GM21447 (cell line): Measurements from ENCODE around the gene FBXW4.
A peak's percentile ranks its signal among the peaks of the same experiment; 100 is the strongest.

ENCODE experiments used
- ATAC-seq: cut with Tn5 transposase; IDR thresholded peaks from one replicate; pipeline ENCODE4 v1.9.1; 2021; ENCODE audit not compliant: unreplicated experiment

FBXW4 gene

DNA sequence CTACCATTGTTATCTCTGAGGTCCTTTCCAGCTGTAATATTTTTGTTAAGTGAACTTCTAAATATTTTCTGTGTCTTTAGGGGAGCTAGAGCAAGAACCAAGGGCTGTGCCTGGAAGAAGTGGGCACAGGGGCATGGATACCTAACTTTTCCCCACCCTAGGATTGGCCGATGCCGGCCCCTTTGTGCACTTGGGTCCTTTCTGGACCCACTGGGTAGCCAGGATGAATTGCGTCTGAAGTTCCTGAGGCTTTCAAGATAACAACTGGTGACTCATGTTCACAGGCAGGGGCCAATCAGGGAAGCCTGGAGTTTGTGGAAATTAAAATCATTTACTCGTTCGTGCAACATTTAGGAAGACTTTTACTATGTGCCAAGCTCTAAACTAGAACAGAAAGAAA is 106.1 kb downstream of the FBXW4 start:
- ATAC-seq, result no peak

DNA sequence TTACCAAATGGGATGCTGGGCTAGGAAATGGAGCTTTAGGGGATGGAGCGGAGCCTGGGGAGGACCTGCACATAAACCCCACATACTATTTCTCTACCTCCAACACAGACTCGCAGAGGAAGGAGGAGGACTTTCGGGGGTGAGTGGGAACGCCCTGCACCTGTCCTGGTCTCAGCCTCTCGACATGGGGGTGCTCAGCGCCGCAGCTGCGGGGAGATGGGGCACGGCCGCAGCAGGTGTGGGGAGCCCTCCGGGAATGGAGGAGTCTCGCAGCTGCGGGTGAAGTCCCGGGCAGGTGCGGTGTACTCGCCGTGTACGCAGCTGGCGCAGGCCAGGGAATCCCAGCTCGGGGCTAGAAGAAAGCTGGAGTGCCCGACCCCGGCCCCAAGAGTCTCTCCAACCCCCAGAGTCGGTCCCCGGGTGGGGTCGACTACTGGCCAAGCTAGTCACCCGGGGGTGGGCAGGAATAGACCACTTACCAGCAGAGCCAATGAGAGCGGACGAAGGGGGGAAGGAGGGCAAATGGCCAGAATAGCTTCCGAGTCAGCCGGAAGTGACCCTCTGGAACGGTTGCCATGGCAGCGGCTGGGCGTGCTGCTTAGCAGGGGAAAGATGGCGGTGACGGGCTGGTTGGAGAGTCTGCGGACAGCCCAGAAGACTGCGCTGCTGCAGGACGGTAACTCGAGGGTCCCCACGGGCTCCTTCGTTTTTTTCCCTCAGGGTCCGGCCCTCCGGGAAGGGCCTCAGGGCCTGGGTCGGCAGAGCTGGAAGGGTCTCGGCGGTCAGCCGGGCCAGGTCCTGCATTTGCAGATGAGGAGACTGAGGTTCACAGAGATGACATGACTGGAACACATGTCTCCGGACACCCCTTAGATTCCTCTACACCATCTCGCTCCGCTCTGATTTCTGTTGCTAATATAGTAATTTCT is 107.0 kb downstream of the FBXW4 start, which contains the start of the genes DPCD and POLL:
DPCD (plus strand) TSS at position 597 of the 929 bp plus-strand sequence; CDS start at position 613, 16 bp downstream.
POLL (minus strand) TSS at position 533 of the 929 bp plus-strand sequence. CDS start 897 bp downstream, outside the sequence.
- peak; percentile 98 for ATAC-seq

DNA sequence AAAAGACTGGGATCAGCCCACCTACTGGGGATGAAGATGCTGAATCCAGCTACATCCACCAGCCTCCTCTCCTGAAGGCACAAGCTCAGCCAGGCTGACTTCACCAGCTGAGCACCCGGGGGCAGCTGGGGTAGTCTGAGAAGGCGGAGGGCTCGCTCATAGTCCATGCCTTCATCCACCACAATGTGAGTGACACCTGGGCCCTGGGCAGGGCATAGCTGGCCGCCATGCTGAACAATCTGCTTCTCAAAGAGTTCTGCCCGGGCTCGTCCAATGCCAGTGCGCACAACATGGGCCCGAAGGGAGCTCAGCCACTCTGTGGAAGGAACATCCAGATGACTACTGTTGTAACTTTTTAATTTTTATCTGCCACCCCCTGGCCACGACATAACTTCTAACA is 109.1 kb downstream of the FBXW4 start:
- ATAC-seq, result no peak

DNA sequence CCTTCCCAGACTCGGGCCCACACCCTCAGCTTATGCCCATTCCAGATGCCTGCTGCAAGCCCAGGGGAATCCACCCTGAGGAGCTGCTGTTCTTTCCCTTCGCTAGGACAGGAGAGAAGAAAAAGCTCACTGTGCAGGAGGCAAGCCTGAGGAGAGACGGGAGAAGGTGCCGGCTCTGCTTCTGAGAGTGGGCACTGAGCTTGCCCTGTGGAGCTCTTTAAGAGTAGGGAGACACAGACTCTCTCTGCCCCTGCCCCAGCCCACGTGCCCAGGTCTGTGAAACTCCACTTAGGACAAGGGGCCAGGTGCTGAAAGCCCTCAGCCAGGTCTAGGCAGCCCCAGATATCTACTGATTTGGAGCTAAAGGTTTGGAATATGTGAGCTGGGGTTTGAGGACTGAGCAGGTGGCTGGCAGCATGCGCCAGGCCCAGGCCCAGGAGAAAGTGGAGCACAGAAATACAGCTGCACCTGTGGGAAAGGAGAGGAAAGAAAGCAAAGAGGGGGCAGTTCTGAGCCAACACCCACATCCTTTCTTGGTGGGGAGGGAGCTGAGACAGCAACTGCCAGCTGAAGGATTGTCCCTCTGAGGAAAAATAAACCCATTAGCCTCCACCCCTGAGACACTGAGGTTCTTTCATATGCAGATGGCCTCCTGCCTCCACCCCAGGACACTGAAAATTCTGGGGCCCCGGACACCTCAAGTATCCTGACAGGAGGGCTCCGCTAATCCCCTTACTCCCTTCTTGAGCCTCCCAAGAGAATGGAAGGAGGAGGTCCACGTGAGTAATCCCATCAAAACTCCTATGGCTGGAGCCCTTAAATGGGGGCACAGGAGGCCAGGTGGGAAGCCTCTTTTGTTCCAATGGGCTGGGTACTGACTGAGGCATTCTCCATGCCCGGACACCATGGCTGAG is 114.2 kb downstream of the FBXW4 start:
- no peak for ATAC-seq

DNA sequence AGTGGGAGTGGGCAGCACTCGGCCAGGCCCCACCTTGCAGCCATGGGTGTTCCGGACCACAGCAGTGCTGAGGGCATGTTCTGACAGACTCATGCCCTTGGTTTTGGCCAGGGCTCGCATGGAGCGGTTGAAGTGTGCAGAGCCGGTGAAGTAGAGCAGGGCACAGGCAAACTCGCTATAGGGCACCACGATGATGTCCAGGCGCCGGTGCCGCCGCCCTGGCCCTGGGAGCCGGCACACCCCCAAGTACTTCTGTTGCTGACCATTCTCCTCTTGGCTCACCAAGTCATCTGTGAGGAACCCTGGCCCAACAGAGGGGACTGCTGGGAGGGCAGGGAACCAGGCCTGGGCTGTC is 115.5 kb downstream of the FBXW4 start:
- no peak for ATAC-seq

DNA sequence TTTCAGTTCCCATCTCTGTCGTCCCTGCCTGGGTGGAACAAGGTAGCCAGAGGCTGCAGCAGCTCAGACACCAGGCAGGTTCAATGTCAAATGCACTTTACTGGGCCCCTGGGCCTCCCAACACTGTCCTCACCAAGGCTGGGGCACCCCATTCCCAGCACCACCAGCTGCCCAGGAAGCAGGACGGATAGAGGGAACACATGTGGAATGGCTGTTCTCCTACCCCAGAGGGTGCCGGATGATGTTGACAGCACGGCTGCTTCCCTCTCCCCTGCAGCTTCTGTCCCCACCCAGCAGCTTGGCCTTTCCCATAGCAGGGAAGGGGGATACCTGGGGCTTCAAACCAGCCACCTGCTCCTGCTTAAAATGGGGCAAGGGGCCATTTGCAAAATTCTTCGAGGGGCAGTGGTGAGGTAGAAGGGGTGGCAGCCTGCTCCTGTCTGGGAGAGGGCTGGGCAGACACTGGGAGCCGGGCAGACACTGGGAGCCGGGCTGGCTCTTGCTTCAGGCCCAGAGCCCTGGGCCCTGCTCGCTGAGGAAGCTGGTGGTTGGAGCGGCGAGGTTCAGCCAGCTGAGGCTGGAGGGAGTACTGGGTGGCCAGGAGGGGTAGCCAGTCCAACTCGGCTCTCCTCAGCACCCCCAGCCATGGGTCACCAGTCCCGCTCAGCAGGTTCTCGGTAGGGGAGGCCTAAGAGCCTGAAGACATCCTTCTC is 116.0 kb downstream of the FBXW4 start:
- no peak for ATAC-seq

DNA sequence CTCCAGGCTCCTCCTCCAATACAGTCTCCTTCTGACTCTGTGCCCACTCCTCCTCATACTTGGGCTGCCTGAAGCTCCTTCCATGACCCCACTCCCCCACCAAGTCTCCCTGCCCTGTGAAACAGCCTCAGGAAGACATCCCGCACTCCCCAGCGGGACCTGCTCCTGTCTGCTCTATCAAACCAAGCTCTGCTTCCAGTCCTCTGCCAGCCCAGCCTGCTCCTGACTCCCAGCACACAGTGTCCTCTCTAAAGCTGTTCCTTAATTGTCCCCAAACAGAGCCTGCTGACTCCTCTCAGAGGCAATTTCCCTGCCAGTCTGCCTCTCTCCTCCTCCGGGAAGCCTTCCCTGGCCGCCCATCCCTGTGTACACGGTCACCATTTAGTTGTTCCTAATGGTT is 116.8 kb downstream of the FBXW4 start:
- ATAC-seq, result no peak

DNA sequence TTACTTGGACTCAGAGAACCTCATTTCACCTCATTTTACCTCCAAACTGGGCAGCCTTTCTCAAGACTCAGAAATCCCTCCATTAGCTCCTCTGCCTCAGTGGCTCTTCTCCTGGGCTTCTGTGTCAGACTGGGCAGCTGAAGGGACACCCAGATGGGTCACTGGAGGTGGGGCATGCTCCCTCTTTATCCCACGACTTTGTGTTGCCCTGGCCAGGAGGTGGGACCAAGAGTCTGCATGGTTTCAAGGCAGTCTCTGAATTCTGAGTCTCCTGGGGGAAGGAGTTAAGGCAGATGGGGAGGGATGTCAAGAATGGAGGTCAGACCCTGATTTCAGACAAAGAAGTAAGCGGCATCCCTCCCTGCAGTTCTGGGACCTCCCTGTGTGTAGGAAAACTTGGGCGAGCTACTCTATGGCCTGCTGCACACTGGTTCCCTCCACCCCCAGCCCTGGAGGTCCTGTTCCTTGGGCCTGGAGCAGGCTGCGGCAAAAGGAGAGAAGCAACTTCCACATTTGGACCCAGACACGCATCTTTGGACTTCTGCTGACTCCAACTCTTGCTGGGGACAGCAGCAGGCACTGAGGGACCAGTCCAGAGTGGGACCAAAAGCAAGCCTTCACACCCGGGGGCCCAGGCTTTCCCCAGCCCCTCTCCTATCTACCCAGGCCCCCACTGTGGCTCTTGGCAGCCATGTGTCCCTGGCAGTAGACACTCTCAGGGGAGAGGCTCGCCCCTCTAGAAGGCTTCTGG is 117.7 kb downstream of the FBXW4 start:
- no peak for ATAC-seq

DNA sequence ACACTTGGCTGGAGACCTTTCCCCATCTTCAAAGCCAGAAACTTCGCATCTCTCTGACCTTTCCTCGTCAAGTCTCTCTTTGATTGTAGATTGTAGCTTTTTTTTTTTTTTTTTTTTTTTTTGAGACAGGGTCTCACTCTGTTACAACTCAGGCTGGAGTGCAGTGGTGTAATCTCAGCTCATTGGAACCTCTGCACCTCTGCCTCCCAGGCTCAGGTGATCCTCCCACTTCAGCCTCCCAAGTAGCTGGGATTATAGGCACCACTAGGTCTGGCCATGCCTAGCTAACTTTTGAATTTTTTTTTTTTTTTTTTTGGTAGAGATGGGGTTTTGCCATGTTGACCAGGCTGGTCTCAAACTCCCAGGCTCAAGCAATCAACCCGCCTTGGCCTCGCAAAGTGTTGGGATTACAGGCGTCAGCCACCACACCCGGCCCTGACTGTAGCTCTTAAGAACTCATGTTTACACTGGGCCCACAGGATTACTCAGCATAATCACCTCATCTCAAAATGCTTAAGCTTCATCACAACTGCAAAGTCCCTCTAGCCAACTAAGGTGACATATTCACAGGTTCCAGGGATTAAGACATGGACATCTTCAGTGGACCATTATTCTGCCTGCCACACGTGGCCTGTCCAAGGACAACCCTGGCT is 118.6 kb downstream of the FBXW4 start:
- ATAC-seq, result no peak

DNA sequence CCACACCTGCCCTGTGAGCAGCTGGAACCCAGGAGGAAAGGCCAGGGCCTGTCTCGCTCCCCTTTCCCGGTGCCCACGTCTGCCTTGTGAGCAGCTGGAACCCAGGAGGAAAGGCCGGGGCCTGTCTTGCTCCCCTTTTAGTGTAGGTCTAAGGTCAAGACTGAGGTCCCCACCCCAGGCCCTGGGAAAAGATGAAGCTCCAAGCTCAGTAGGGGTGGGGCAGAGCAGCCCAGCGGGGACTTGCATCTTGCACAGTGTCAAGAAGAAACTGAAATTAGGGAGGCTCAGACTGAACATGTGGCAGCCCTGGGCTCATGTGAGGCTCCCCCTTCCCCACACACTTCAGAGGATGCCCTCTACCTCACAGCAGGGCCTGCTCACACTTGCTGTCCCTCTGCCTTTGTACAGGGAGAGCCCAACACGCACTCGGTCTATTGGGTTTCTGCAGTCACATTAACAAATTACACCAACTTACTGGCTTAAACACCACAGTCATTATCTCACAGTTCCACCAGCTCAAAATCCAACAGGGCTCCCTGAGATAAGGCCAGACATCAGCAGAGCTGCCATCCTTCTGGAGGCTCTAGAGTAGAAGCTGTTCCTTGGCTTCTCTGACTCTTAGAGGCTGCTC is 119.3 kb downstream of the FBXW4 start:
- ATAC-seq, result no peak

DNA sequence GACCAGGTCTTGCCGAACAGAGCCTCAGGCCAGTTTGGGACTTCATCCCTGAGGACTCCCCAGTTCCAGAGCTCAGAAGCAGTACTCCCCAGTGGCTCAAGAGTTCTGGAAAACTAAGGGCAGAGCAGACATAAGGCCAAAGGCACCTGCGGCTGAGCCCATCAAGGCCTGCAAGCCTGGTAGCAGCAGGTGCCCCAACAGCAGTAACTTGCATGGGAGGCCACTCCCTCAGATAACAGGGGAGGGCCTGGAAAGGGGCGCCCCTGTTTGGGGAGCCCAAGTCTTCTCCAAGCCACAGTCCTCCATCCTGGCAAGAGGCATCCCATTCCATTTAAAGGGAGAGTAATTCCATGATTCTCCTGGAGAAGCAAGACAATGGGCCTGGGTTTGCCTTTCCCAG is 119.9 kb downstream of the FBXW4 start:
- no peak for ATAC-seq

DNA sequence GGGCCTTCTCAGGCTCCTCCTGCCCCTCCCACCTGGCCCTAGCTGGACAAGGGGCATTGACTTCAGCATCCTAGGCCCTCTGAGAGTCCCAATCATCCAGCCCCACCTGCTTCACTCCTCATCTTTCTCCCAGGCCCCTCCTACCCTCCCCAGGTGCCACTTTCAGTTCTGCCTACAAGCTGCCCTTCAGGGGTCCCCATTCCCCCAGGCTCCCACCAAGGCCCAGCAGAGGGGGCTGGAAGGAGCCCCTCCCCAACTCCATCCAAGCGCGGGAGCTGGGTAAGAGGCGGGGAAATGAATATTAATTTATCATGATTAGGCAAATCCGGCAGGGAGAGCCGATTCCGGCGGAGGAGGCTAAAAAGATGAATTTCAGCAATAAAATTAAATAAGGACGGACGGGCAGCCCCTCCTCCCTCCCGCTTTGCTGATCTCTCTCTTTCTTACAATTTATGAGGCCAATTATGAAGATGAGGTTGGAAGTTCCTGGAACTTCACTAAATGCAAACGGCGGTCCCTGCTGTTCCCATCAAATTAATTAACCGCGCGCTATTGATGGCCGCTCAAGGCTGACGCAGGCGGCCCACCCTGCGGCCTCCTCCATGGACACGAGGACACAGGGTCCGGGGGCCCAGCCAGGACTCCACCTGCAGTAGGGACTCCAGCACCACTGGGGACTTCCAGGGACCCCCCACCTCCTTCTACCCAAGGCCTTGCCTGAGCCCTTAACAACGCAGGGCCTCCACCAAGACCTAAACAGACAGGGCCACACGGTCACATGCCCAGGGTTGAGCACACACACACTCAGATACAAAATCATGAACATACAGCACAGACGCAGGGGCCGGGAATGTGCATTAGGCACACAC is 120.9 kb downstream of the FBXW4 start:
- no peak for ATAC-seq

DNA sequence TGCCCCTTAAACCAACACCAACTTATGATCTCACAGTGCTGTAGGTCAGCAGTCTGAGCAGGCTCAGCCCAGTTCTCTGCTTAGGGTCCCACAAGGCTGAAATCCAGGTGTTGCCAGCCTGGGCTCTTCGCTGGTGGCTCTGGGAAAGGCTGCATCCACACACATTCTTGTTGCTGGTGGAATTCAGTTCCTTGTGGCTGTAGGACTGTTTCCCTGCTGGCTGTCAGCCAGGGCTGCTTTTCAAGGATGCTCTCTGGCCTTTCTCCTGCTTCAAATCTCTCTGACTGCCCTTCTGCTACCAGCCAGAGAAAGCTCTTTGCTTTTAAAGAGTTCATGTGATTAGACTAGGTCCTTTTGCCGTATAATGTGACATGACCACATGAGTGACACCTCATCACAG is 122.2 kb downstream of the FBXW4 start:
- ATAC-seq, result no peak

DNA sequence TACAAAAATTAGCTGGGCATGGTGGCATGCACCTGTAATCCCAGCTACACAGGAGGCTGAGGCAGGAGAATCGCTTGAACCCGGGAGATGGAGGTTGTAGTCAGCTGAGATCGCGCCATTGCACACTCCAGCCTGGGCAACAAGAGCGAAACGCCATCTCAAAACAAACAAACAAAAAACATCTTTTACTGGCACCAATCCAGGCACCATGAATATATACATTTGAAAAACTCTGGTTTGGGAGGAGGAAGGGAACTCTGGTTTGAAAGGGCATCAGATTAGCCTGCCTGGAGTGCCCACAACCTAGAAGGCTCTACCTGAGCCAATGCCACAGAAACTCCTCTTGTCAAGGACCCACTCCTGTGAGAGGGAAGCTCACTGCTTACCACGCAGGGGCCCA is 122.8 kb downstream of the FBXW4 start:
- no peak for ATAC-seq

DNA sequence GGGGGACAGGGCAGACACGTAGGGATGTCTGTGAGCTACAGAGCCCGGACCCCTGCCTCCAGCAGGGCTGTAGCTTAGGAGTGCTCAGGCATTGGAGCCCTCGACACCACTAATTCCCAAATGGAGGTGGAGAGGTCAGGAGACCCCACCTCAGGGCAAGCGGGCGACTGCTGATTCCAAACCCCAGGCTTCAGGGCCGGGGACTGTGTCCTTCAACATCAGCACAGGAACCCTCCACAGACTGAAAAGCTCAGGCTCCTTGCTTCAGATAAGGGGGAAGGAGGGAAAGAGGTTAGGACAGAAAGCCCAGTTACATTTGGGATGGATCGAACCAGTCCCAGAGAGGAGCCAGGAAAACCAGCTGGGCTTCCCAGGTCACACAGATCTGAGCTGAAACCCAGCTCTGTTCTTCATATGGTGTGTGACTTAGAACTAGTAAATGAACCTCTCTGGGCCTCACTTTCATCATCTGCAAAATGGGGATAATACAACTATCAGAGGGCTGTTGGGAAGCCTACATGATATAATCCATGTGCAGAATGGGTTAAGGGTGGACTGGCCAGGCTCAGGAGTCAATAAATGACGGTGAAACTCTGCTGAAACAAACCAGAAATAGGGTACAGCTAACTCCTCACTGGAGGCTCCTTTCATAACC is 123.6 kb downstream of the FBXW4 start:
- no peak for ATAC-seq

DNA sequence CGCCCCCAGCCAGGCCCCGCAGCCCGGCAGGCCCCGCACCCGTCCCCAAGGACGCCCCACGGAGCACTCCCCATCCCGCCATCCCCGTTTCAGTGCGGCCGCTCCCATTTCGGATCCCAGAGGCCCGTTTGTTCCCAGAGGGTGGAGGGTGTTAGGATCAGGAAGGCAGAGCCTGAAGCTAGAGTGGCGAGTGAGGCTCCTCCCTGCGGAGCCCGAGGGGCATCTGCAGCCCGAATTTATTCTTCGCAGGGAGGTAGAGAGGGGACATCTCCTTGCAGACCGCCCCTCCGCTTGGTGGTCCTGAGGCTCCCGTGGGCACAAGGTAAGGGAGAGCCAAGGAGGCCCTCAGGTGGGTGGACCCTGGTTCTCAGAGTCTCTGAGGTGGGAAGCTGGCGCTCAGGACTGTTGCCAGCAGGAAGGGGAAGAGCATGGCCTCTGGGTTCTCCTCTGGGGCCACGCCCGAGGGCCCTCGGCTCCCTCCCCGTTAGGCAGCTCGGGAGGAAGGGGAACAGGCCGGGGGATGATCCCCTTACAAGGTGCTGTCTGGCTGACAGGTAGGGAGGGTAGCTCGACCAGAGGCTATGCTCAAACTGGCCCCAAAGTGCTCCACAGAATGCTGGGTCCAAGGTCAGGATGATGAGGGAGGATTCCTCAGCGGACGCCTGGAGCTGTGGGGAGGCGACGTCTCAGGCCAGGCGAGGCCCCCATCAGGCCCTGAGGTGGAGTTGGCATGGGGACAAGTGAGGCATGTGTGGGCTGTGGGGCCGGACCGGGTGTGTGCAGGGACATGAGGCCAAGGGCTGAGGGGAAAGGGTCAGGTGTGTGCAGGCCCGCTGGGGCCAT is 124.3 kb downstream of the FBXW4 start:
- peak; percentile 25 for ATAC-seq
